Vagina (tissue), 2 donors: Measurements from ENCODE around the gene PCDHGB6. TPM values are rescaled to one million over a fixed set of nuclear protein-coding genes. Genes with fewer than 3 reads are reported as not detected.

Source experiments
- DNase-seq, 2 donors: peaks; one replicate each; pipeline ENCODE4 v3.0.0-alpha.2; 2017; ENCODE audit errors: extremely low spot score in 2 of 2
- H3K27ac ChIP-seq: fragments of 200-600 bp; sonication (generic); one replicate; pipeline ENCODE4 v1.5.1; 2019
- H3K27me3 ChIP-seq: fragments of 200-600 bp; sonication (generic); one replicate; pipeline ENCODE4 v1.5.1; 2019
- H3K36me3 ChIP-seq, 2 donors: fragments of 200-600 bp; sonication (generic); one replicate each; pipeline ENCODE4 v1.5.1; 2017 to 2019
- H3K4me1 ChIP-seq: fragments of 200-600 bp; sonication (generic); one replicate; pipeline ENCODE4 v1.5.1; 2019
- H3K4me3 ChIP-seq, 2 donors: fragments of 200-600 bp; sonication (generic); 1 replicate in 1 of 2; 2 replicates in 1 of 2; pipeline ENCODE4 v1.5.1; 2016 to 2019
- H3K9me3 ChIP-seq: fragments of 200-600 bp; sonication (generic); one replicate; pipeline ENCODE4 v1.5.1; 2019
- CTCF ChIP-seq, 3 experiments: fragments of 450-650 bp in 2 of 3; fragments of 200-600 bp in 1 of 3; sonication (generic) in 1 of 3; IDR thresholded peaks; one replicate each; pipeline ENCODE4 v1.5.1; 2017 to 2019; ENCODE audit warnings: antibody characterized with exemption in 3 of 3, mild to moderate bottlenecking in 2 of 3, moderate library complexity in 2 of 3
- POLR2A ChIP-seq, 2 donors: fragments of 450-650 bp; IDR thresholded peaks; one replicate each; pipeline ENCODE4 v1.6.1; 2017; ENCODE audit warnings: antibody characterized with exemption in 2 of 2, mild to moderate bottlenecking in 2 of 2, moderate library complexity in 2 of 2
- POLR2AphosphoS5 ChIP-seq, 2 donors: sonication (generic); formaldehyde crosslinking; IDR thresholded peaks; one replicate each; pipeline ENCODE4 v1.9.0; 2017; ENCODE audit warnings: antibody characterized with exemption in 2 of 2, mild to moderate bottlenecking in 2 of 2, low read depth in 1 of 2; ENCODE audit not compliant: insufficient read depth in 1 of 2
- intact Hi-C: fragments of 100-400 bp; cut with DNase I; formaldehyde crosslinking; loops from one replicate; pipeline ENCODE4 v1.15.1; 2023
- total RNA-seq: library from RNA; depleted of rRNA; stranded (reverse); fragments of >200 nt; gene quantifications from one replicate; pipeline ENCODE4 v1.2.3, GENCODE V29; 2016

PCDHGB6 gene
- total RNA-seq, 1 donor from 2014 or later: 12.5 TPM

- Histone ChIP-seq H3K36me3 (peaks cover 0 to 13% of the 10 kb centered on the region in 2 donors), H3K9me3 (peaks cover 59% of the 10 kb centered on the region), H3K4me3 (no peak overlapping the region), H3K4me1 (no peaks in the 10 kb centered on the region), H3K27me3 (no peaks in the 10 kb centered on the region), H3K27ac (no peak overlapping the region)
- no peak for TF ChIP-seq POLR2AphosphoS5 (IDR thresholded peaks at IDR 0.05; ENCODE audit: insufficient read depth in 1 of 2, low read depth in 1 of 2)
- TF ChIP-seq CTCF (IDR thresholded peaks at IDR 0.05): no peak
- TF ChIP-seq POLR2A (IDR thresholded peaks at IDR 0.05): no peak
- DNase-seq: no peak
- intact Hi-C loops: no loop called here
These were observed 29.4 kb downstream of the PCDHGB6 start for GRCh38 chr5:141437221-141437620.

- no peak for DNase-seq
- TF ChIP-seq POLR2AphosphoS5 (IDR thresholded peaks at IDR 0.05; ENCODE audit: insufficient read depth in 1 of 2, low read depth in 1 of 2): no peak
- TF ChIP-seq POLR2A (IDR thresholded peaks at IDR 0.05): no peak
- TF ChIP-seq CTCF (IDR thresholded peaks at IDR 0.05): no peak
- Histone ChIP-seq H3K27me3 (no peaks in the 10 kb centered on the region), H3K27ac (no peak overlapping the region), H3K4me1 (no peaks in the 10 kb centered on the region), H3K9me3 (peaks cover 53% of the 10 kb centered on the region), H3K4me3 (no peak overlapping the region), H3K36me3 (peaks cover 0 to 17% of the 10 kb centered on the region in 2 donors)
- intact Hi-C loops: no loop called here
These were observed 31.8 kb downstream of the PCDHGB6 start for GRCh38 chr5:141439411-141440141.

GRCh38 chr5:141440341-141440740 is 32.5 kb downstream of the PCDHGB6 start:
- TF ChIP-seq CTCF (IDR thresholded peaks at IDR 0.05) (no peak), POLR2A (IDR thresholded peaks at IDR 0.05) (no peak), POLR2AphosphoS5 (IDR thresholded peaks at IDR 0.05; ENCODE audit: insufficient read depth in 1 of 2, low read depth in 1 of 2) (no peak)
- H3K4me1 ChIP-seq: no peaks in the 10 kb centered on the region
- peaks cover 0 to 12% of the 10 kb centered on the region in 2 donors for H3K36me3 ChIP-seq
- H3K4me3 ChIP-seq: no peak overlapping the region
- H3K27ac ChIP-seq: no peak overlapping the region
- DNase-seq: no peak
- peaks cover 52% of the 10 kb centered on the region for H3K9me3 ChIP-seq
- intact Hi-C loops: no loop called here
- no peaks in the 10 kb centered on the region for H3K27me3 ChIP-seq

- no peak for DNase-seq
These were observed 33.9 kb downstream of the PCDHGB6 start for GRCh38 chr5:141441571-141442170.

More at GRCh38 chr5:141441571-141442170, 33.9 kb downstream of the PCDHGB6 start:
- Histone ChIP-seq H3K27ac (no peak overlapping the region), H3K4me1 (no peaks in the 10 kb centered on the region), H3K27me3 (no peaks in the 10 kb centered on the region), H3K36me3 (peaks cover 0 to 11% of the 10 kb centered on the region in 2 donors), H3K4me3 (no peak overlapping the region), H3K9me3 (peaks cover 42% of the 10 kb centered on the region)
- no peak for TF ChIP-seq CTCF (IDR thresholded peaks at IDR 0.05)
- intact Hi-C loops: no loop called here

Other genes starting within 250 kb of the PCDHGB6 start
- gene PCDHB7, start 235.4 kb upstream of the PCDHGB6 start, total RNA-seq: 0.98 TPM
- gene PCDHB8, start 230.2 kb upstream of the PCDHGB6 start, total RNA-seq: 0.25 TPM
- 12.3 TPM for gene PCDHB16, start 225.6 kb upstream of the PCDHGB6 start, total RNA-seq
- gene PCDHB9, start 220.9 kb upstream of the PCDHGB6 start, total RNA-seq: 3.7 TPM
- gene PCDHB10, start 215.7 kb upstream of the PCDHGB6 start, total RNA-seq: 3.2 TPM
- gene PCDHB11, start 208.4 kb upstream of the PCDHGB6 start, total RNA-seq: 2.2 TPM
- gene PCDHB12, start 199.3 kb upstream of the PCDHGB6 start, total RNA-seq: 2.5 TPM
- 3.7 TPM for gene PCDHB13, start 194.1 kb upstream of the PCDHGB6 start, total RNA-seq
- 4.2 TPM for gene PCDHB14, start 184.7 kb upstream of the PCDHGB6 start, total RNA-seq
- gene PCDHB15, start 162.6 kb upstream of the PCDHGB6 start, total RNA-seq: 3.2 TPM
- gene SLC25A2, start 104.0 kb upstream of the PCDHGB6 start, total RNA-seq: not detected
- 53.8 TPM for gene TAF7, start 87.2 kb upstream of the PCDHGB6 start, total RNA-seq
- not detected for gene PCDHGA1, start 77.5 kb upstream of the PCDHGB6 start, total RNA-seq
- gene PCDHGA2, start 69.3 kb upstream of the PCDHGB6 start, total RNA-seq: 6.1 TPM
- gene PCDHGA3, start 64.2 kb upstream of the PCDHGB6 start, total RNA-seq: 3.4 TPM
- gene PCDHGB1, start 57.9 kb upstream of the PCDHGB6 start, total RNA-seq: 3.9 TPM
- 3.9 TPM for gene PCDHGA4, start 53.0 kb upstream of the PCDHGB6 start, total RNA-seq
- gene PCDHGB2, start 48.0 kb upstream of the PCDHGB6 start, total RNA-seq: 8.3 TPM
- gene PCDHGA5, start 43.9 kb upstream of the PCDHGB6 start, total RNA-seq: 8.6 TPM
- gene PCDHGB3, start 37.8 kb upstream of the PCDHGB6 start, total RNA-seq: 5.4 TPM
- 6.4 TPM for gene PCDHGA6, start 34.1 kb upstream of the PCDHGB6 start, total RNA-seq
- gene PCDHGA7, start 25.3 kb upstream of the PCDHGB6 start, total RNA-seq: 5.2 TPM
- gene PCDHGB4, start 20.3 kb upstream of the PCDHGB6 start, total RNA-seq: 10.3 TPM
- gene PCDHGA8, start 15.4 kb upstream of the PCDHGB6 start, total RNA-seq: 6.4 TPM
- 15.0 TPM for gene PCDHGB5, start 10.1 kb upstream of the PCDHGB6 start, total RNA-seq
- gene PCDHGA9, start 5.2 kb upstream of the PCDHGB6 start, total RNA-seq: 8.8 TPM
- gene PCDHGA10, start 5.0 kb downstream of the PCDHGB6 start, total RNA-seq: 10.6 TPM
- 14.2 TPM for gene PCDHGB7, start 9.7 kb downstream of the PCDHGB6 start, total RNA-seq
- 6.6 TPM for gene PCDHGA11, start 13.0 kb downstream of the PCDHGB6 start, total RNA-seq
- 10.6 TPM for gene PCDHGA12, start 22.5 kb downstream of the PCDHGB6 start, total RNA-seq
- gene PCDHGC3, start 67.9 kb downstream of the PCDHGB6 start, total RNA-seq: 78.3 TPM
- 4.9 TPM for gene PCDHGC4, start 77.0 kb downstream of the PCDHGB6 start, total RNA-seq
- 3.4 TPM for gene PCDHGC5, start 81.1 kb downstream of the PCDHGB6 start, total RNA-seq
- 64.1 TPM for gene DIAPH1, start 211.0 kb downstream of the PCDHGB6 start, total RNA-seq
- gene HDAC3, start 228.8 kb downstream of the PCDHGB6 start, total RNA-seq: 44.7 TPM
- 5.6 TPM for gene RELL2, start 229.0 kb downstream of the PCDHGB6 start, total RNA-seq
- 42.2 TPM for gene FCHSD1, start 243.4 kb downstream of the PCDHGB6 start, total RNA-seq